T-helper 2 cell treated with Interferon-gamma antibody and Interleukin-4, amounts not matched to agents 5 μg/mL and 100 μg/mL, for 36 hours (primary cell): ENCODE data around the gene COQ8A.

Experiments
- DNase-seq: peaks from one replicate; pipeline ENCODE4 v3.0.0; 2021; ENCODE audit warnings: low spot score
- H3K27ac Mint-ChIP-seq: one replicate; pipeline ENCODE4 v1.8.0; 2021; ENCODE audit warnings: mild to moderate bottlenecking, mixed read lengths
- H3K27me3 Mint-ChIP-seq: one replicate; pipeline ENCODE4 v1.8.0; 2021; ENCODE audit warnings: low read depth, mixed read lengths
- H3K36me3 Mint-ChIP-seq: one replicate; pipeline ENCODE4 v1.8.0; 2021; ENCODE audit warnings: low read depth, mixed read lengths
- H3K4me1 Mint-ChIP-seq: one replicate; pipeline ENCODE4 v1.8.0; 2021; ENCODE audit warnings: low read depth, mixed read lengths
- H3K4me3 Mint-ChIP-seq: one replicate; pipeline ENCODE4 v1.8.0; 2022; ENCODE audit warnings: mild to moderate bottlenecking, moderate library complexity, mixed read lengths
- H3K9me3 Mint-ChIP-seq: one replicate; pipeline ENCODE4 v1.8.0; 2021; ENCODE audit warnings: mixed read lengths

Gene COQ8A

DNA sequence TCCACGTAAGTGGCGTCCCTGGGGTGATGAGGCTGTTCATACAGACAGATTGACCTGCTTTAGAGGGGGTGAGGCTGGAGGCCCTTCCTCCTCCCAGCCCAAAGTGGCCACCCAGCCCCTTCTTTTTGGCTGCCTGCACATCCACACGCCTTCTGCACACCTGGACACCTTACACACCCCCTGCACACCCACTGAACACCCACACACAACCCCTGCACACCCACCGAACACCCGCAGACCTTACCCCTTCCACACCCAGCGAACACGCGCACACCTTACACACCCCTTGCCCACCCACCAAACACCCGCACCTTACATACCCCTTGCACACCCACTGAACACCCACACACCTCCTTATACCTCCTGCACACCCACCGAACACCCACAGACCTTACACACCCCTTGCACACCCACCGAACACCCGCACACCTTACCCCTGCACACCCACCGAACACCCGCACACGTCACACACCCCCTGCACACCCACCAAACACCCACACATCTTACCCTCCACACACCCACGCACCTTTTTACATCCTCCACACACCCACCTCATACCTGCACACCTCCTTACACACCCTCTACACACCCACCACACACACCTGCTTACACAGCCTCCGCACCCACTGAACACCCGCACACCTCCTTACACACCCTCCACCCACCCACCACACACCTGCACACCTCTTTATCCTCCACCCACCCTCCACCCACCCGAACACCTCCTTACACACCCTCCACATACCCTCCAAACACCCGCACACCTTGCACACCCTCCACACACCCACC is 37.7 kb downstream of the COQ8A start:
- Mint-ChIP-seq H3K4me3 (no peak overlapping the region), H3K36me3 (no peaks in the 10 kb centered on the region), H3K9me3 (no peaks in the 10 kb centered on the region), H3K27ac (no peak overlapping the region), H3K4me1 (no peaks in the 10 kb centered on the region), H3K27me3 (no peaks in the 10 kb centered on the region)
- DNase-seq, result no peak

DNA sequence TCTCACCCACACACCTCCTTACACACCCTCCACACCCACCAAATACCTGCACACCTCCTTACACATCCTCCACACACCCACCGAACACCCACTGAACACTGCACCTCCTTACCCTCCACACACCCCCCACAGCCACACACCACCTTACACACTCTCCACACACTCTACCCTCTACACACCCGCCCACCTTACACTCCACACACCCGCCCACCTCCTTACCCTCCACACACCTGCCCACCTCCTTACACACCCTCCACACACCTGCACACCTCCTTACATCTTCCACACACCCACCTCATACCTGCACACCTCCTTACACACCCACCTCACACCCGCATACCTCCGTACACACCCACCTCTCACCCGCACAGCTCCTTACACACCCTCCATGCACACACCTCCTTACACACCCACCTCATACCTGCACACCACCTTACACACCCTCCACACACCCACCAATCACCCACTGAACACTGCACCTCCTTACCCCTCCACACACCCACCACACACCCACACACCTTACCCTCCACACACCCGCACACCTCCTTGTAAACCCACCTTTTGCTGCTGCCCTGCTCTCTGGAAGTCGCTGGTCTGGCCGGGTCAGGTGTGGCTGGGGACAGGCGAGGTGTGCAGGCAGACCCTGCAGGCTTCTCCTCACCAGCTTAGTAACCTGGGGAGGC is 38.5 kb downstream of the COQ8A start:
- Mint-ChIP-seq H3K27ac (no peak overlapping the region), H3K4me3 (no peak overlapping the region), H3K4me1 (no peaks in the 10 kb centered on the region), H3K36me3 (peaks cover 2% of the 10 kb centered on the region), H3K27me3 (no peaks in the 10 kb centered on the region), H3K9me3 (no peaks in the 10 kb centered on the region)
- DNase-seq, result no peak

DNA sequence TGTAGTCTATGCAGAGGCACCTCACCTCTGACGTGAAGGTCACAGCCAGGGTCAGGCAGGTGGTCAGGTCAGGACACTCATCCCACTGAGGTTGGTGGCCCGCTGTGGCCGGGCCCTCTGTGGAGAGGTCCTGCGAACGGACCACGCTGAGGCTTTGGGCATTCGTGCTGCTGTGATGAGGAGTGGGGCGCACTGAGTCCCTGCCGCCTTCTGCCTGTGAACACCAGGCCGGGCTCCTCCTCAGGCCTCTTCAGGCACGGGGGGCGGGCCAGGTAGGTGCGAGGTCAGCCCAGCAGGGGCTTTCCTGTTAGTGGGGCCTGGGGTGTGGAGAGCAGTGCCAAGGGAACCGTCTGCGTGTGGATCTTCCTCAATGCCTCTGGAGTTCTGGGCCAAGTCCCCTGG is 39.0 kb downstream of the COQ8A start:
- H3K4me1 Mint-ChIP-seq, result no peaks in the 10 kb centered on the region
- no peak for DNase-seq
- H3K36me3 Mint-ChIP-seq, result peaks cover 2% of the 10 kb centered on the region
- H3K27ac Mint-ChIP-seq, result no peak overlapping the region
- H3K9me3 Mint-ChIP-seq, result no peaks in the 10 kb centered on the region
- H3K27me3 Mint-ChIP-seq, result no peaks in the 10 kb centered on the region
- H3K4me3 Mint-ChIP-seq, result no peak overlapping the region

DNA sequence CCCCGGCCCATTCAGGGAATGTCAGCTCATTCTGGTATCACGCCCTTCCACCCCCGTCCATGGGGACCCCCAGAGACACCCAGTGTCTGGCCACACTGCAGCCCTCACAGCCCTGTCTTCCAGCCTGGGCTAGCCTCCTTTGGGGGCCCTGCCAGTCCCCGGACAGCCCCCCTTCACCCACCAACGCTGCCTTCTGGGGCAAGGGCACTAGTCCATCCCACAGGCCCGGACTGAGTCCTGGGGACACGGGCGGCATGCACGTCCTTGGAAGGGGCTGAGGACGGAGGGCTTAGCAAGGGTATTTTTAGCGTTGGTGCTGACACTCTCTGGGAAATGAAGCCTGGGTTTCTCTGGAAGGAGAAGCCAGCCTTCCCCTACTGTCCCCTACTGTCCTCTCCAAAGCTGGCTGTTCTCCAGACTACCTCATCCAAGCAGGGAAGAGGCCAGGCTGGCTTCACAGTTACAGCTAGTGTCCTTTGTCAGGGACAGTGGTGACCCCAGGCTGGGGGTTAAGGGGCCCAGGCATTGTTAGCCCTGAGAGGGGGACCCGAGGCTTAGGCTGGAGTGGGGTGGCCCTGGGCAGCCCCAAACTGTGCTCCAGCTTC is 39.5 kb downstream of the COQ8A start:
- Mint-ChIP-seq H3K4me1 (no peaks in the 10 kb centered on the region), H3K27ac (no peak overlapping the region), H3K36me3 (peaks cover 2% of the 10 kb centered on the region), H3K9me3 (no peaks in the 10 kb centered on the region), H3K27me3 (no peaks in the 10 kb centered on the region), H3K4me3 (no peak overlapping the region)
- no peak for DNase-seq

DNA sequence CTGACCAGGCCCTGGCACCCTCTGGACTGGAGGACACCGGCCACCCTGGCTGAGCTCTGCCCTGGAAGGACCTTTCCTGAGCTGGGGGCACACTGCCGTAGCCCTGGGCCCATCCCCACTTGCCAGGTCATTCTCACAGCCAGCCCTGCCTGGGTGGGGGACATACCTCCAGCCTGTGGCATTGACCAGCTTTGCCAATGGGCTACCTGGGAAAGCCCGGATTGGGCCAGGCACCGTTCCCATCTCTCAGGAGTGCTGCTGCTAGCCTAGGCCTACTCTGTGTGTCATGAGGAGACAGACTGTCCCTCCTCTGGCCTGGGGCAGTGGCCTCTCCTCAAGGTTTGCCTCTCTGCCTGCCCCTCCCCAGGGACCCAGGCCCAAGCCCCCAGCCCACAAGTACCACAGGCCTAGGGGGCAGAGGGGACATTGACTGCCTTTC is 40.0 kb downstream of the COQ8A start:
- H3K9me3 Mint-ChIP-seq, result no peaks in the 10 kb centered on the region
- no peak overlapping the region for H3K4me3 Mint-ChIP-seq
- H3K36me3 Mint-ChIP-seq, result peaks cover 2% of the 10 kb centered on the region
- H3K4me1 Mint-ChIP-seq, result no peaks in the 10 kb centered on the region
- DNase-seq, result no peak
- H3K27ac Mint-ChIP-seq, result no peak overlapping the region
- no peaks in the 10 kb centered on the region for H3K27me3 Mint-ChIP-seq

DNA sequence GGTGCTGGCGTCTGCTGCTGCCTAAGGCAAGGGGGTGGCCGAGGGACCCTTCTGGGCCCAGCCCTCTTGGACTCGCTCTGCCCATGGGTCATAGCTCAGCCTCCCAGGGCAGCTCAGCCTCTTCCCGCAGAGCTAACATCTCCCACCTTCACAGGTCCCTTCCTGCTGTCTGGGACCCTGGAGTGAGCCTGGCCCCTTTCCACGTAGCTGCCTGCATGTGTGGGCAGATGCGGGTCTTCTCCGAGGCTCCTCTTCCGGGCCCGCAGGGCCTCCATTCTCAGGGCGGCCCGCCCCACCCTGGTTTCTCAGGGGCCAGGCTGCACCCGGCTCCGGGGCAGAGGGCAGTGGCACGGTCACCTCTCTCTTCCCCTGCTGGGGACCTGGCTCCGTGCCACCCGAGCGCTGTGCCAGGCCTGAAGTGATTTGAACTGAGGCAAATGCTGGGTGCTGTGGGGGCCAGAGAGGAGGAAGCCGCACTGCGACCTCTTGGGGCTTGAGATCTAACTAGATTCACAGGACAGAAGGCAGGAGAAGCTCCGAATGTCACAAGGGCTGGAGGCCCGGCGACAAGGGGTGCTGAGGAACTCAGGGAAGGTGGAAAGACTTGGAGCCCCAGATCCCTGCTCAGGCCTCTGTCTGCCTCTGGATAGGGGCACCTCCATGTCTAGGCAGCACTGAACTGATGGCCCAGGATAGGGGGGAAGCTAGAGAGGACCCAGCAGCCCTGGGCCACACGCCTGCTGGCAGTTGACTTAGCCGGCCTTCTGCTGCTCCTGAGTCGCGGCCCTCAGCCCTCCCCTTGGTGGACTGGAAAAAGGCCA is 40.7 kb downstream of the COQ8A start:
- Mint-ChIP-seq H3K4me1 (no peaks in the 10 kb centered on the region), H3K27me3 (no peaks in the 10 kb centered on the region), H3K9me3 (no peaks in the 10 kb centered on the region), H3K27ac (no peak overlapping the region), H3K36me3 (peaks cover 2% of the 10 kb centered on the region), H3K4me3 (no peak overlapping the region)
- DNase-seq, result no peak

DNA sequence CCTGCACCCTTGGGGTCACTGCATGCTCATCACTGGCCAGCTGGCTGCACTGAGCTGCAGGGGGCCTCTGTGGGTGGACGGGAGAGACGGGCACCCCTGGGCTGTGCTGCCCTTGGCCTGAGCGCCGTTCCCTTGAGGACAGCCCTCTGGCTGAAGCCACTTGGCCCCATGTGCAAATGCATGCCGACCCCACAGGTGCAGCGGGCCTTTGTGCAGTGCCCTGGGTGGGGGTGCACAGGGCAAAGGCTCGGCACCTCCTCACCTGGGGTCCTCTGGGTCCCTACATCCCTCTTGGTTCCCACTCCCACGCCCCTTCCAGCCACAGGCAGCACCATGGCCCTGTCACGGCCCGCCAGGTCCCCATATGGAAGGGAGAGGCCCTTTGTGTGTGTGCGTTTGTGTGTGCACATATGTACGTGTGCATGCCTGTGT is 41.3 kb downstream of the COQ8A start:
- no peaks in the 10 kb centered on the region for H3K9me3 Mint-ChIP-seq
- H3K4me3 Mint-ChIP-seq, result no peak overlapping the region
- H3K27ac Mint-ChIP-seq, result no peak overlapping the region
- no peak for DNase-seq
- no peaks in the 10 kb centered on the region for H3K4me1 Mint-ChIP-seq
- no peaks in the 10 kb centered on the region for H3K27me3 Mint-ChIP-seq
- H3K36me3 Mint-ChIP-seq, result peaks cover 5% of the 10 kb centered on the region

DNA sequence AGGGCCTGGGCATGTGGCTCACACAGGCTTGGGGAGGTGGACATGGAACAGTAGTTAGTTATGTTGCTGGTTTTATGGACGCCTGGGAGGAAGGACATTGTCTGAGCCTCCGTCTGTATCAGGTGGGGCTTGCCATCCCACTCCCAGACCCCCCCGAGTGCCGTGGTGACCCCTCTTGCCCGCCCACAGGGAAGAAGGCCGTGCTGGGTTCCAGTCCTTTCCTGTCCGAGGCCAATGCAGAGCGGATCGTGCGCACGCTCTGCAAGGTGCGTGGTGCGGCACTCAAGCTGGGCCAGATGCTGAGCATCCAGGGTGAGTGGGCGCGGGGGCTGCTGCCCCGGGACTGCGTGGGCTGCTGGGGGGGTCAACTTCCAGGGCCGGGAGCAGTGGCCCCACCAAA is 41.7 kb downstream of the COQ8A start:
- no peaks in the 10 kb centered on the region for H3K27me3 Mint-ChIP-seq
- H3K36me3 Mint-ChIP-seq, result peaks cover 9% of the 10 kb centered on the region
- no peaks in the 10 kb centered on the region for H3K4me1 Mint-ChIP-seq
- no peak for DNase-seq
- H3K27ac Mint-ChIP-seq, result no peak overlapping the region
- no peak overlapping the region for H3K4me3 Mint-ChIP-seq
- no peaks in the 10 kb centered on the region for H3K9me3 Mint-ChIP-seq

DNA sequence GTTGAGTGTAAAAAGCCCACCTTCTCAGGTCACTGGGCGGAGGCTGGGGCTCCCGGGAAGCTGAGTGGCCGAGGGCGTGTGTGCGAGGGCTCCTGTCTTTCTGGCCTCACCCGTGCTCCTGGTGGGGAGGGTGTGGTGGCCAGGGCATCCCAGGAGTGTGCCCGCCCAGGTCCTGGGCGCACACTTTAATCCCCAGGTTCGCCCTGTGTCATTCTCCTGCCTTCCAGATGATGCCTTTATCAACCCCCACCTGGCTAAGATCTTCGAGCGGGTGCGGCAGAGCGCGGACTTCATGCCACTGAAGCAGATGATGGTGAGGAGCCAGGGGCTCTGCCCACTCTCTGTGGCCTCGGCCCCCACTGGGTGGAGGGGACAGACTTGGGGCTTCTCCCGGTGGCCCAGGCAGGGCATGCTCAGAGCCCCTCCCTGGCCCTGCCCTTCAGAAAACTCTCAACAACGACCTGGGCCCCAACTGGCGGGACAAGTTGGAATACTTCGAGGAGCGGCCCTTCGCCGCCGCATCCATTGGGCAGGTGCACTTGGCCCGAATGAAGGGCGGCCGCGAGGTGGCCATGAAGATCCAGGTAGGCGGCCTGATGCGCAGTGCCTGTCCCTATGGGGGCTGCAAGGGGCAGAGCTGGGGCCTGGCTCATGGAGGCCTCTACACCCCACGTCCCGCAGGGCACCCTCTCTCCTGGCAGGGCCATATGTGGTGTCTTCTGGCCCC is 42.5 kb downstream of the COQ8A start:
- Mint-ChIP-seq H3K4me1 (no peaks in the 10 kb centered on the region), H3K27me3 (no peaks in the 10 kb centered on the region), H3K27ac (no peak overlapping the region), H3K9me3 (no peaks in the 10 kb centered on the region), H3K36me3 (peaks cover 13% of the 10 kb centered on the region), H3K4me3 (no peak overlapping the region)
- DNase-seq, result no peak

DNA sequence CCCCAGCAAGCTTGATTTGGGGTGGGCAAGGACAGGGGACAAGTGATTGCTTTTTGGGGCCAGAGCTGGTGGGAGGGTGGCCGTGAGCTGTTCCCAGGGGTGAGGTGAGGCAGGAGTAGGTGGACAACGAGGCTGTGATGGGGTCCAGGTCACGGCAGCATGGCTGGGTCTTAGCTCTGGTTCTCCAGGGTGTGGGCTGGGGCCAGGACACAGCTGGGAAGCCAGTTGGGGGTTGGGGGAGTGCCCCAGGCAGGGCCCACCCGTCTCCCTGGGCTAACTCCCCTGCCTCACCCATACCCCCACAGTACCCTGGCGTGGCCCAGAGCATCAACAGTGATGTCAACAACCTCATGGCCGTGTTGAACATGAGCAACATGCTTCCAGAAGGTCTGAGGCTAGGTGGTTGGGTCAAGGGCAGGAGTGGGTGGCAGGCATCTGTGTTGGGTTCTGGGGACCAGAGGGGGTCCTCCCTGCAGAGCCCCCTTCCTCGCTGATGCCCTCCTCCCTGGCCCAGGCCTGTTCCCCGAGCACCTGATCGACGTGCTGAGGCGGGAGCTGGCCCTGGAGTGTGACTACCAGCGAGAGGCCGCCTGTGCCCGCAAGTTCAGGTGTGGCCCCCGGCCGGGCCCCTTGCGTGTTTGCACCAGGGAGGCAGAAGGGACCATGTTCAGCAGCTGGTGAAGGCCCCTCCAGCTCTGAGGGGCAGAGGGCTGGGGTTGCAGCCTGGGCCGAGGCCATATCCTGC is 43.3 kb downstream of the COQ8A start:
- H3K27ac Mint-ChIP-seq, result no peak overlapping the region
- H3K27me3 Mint-ChIP-seq, result no peaks in the 10 kb centered on the region
- H3K36me3 Mint-ChIP-seq, result peaks cover 13% of the 10 kb centered on the region
- no peak for DNase-seq
- H3K4me3 Mint-ChIP-seq, result no peak overlapping the region
- H3K9me3 Mint-ChIP-seq, result no peaks in the 10 kb centered on the region
- no peaks in the 10 kb centered on the region for H3K4me1 Mint-ChIP-seq

DNA sequence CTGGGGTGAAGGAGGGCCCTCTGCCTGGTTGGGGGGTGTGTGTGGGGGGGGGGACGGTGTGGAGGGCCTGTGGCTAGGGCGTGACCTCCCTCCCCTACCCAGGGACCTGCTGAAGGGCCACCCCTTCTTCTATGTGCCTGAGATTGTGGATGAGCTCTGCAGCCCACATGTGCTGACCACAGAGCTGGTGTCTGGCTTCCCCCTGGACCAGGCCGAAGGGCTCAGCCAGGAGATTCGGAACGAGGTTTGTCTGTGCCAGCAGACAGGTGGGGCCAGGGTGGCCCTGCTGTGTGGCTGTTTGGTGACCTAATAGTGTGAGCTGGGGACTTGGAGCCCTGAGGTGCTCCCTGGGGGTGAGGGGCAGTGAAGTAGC is 43.9 kb downstream of the COQ8A start:
- no peak overlapping the region for H3K4me3 Mint-ChIP-seq
- peaks cover 13% of the 10 kb centered on the region for H3K36me3 Mint-ChIP-seq
- H3K4me1 Mint-ChIP-seq, result no peaks in the 10 kb centered on the region
- H3K27me3 Mint-ChIP-seq, result no peaks in the 10 kb centered on the region
- no peak overlapping the region for H3K27ac Mint-ChIP-seq
- no peak for DNase-seq
- H3K9me3 Mint-ChIP-seq, result no peaks in the 10 kb centered on the region

DNA sequence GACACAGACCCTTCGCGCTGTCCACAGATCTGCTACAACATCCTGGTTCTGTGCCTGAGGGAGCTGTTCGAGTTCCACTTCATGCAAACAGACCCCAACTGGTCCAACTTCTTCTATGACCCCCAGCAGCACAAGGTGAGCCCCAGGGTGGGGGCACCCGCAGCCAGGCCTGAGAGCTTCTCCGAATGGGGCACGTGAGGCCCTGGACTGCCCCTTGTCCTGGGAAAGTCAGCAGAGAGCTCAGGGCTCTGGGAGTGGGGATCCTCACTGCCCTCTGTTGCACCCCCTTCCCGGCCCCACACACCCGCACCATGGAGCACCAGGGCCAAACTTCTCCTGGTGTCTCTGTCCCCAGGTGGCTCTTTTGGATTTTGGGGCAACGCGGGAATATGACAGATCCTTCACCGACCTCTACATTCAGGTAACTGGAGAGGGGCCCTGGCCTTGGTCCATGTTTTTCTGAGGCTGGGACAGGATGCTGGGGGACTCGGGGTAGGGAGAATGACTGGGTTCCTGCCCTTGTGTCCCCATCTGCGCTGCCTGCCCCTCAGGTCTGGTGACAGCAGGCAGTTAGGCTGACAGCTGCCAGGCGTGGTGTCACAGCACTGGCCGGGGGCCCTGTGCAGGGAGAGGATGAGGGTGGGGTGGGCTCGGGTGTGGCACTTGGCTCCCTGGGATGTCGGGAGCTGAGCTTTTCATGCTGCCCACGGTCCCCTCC is 44.6 kb downstream of the COQ8A start:
- Mint-ChIP-seq H3K27me3 (no peaks in the 10 kb centered on the region), H3K4me3 (no peak overlapping the region), H3K36me3 (peaks cover 13% of the 10 kb centered on the region), H3K27ac (no peak overlapping the region), H3K9me3 (no peaks in the 10 kb centered on the region), H3K4me1 (peaks cover 5% of the 10 kb centered on the region)
- DNase-seq, result no peak
